HepG2 (cell line): Measurements from ENCODE around the gene MAPK1. TPM values are rescaled to one million over a fixed set of nuclear protein-coding genes. Genes with fewer than 3 reads are reported as not detected.

Source experiments
- ATAC-seq: fragments of 200-7000 bp; cut with Tn5 transposase; 3 replicates; pipeline ENCODE4 v1.9.1; 2020; ENCODE audit warnings: mild to moderate bottlenecking, moderate library complexity
- BruUV-seq: library from RNA; stranded (reverse); fragments of 400-500 nt; replicated peaks from 2 replicates; lab custom pipeline; 2021; lab: Mats Ljungman, UMichigan
- CTCF ChIA-PET: fragments of 300-600 bp; formaldehyde crosslinking; extraction: SDS; loops from one replicate; lab custom pipeline; 2021; ENCODE audit warnings: low total read pairs, inconsistent platforms, low intra/inter-chr PET ratio; lab: Yijun Ruan, JAX
- POLR2A ChIA-PET: fragments of 350-600 bp; sonication (Branson Sonifier 250); formaldehyde crosslinking; loops from one replicate; lab custom pipeline; 2020; ENCODE audit warnings: antibody characterized with exemption, inconsistent platforms; lab: Yijun Ruan, JAX
- DNase-seq: peaks from one replicate; pipeline ENCODE4 v3.0.0-alpha.2; 2015; ENCODE audit warnings: low spot score
- FAIRE-seq: peaks from 3 replicates; lab custom pipeline; 2011; peaks lifted over from hg19 to GRCh38; lab: Jason Lieb, UNC
- H2AFZ ChIP-seq: one replicate; pipeline ENCODE4 v1.6.1; 2011; ENCODE audit warnings: low read length, inconsistent platforms
- H3K27ac ChIP-seq: fragments of 300-600 bp; 3 replicates; pipeline ENCODE4 v1.8.0; 2011; ENCODE audit warnings: mixed run types, mild to moderate bottlenecking, mixed read lengths, low read length, inconsistent platforms; ENCODE audit not compliant: insufficient read depth; ENCODE audit errors: extremely low read length
- H3K27me3 ChIP-seq, 2 experiments: fragments of 200-600 bp in 1 of 2; 2 replicates in 1 of 2; 3 replicates in 1 of 2; pipeline versions ENCODE4 v1.6.0 to v1.8.0; 2011; ENCODE audit warnings: low read length in 2 of 2, mild to moderate bottlenecking in 2 of 2, moderate library complexity in 2 of 2, inconsistent platforms in 1 of 2; ENCODE audit not compliant: insufficient read depth in 2 of 2, control insufficient read depth in 1 of 2
- H3K36me3 ChIP-seq, 2 experiments: fragments of 200-600 bp in 1 of 2; replicated peaks in 1 of 2; 2 replicates in 1 of 2; 3 replicates in 1 of 2; pipeline versions ENCODE4 v1.5.1 to v1.8.0; 2011; ENCODE audit warnings: low read length in 2 of 2, inconsistent platforms in 1 of 2; ENCODE audit not compliant: insufficient read depth in 2 of 2, control insufficient read depth in 1 of 2
- H3K4me1 ChIP-seq: 2 replicates; pipeline ENCODE4 v1.5.1; 2012; ENCODE audit warnings: low read length, inconsistent platforms; ENCODE audit not compliant: insufficient read depth
- H3K4me2 ChIP-seq: 2 replicates; pipeline ENCODE4 v1.6.0; 2011; ENCODE audit warnings: low read depth, low read length, inconsistent platforms
- H3K4me3 ChIP-seq, 3 experiments: fragments of 200-600 bp in 1 of 3; sonication (generic), shearing (Covaris generic) in 1 of 3; replicated peaks in 1 of 3; 2 replicates each; pipeline ENCODE4 v1.5.1; 2011 to 2016; ENCODE audit warnings: low read length in 3 of 3, inconsistent platforms in 2 of 3, low read depth in 2 of 3, mild to moderate bottlenecking in 2 of 3, control low read depth in 1 of 3, mixed read lengths in 1 of 3; ENCODE audit not compliant: insufficient read depth in 1 of 3
- H3K79me2 ChIP-seq: one replicate; pipeline ENCODE4 v1.6.1; 2011; ENCODE audit warnings: low read length, inconsistent platforms; ENCODE audit not compliant: insufficient read depth
- H3K9ac ChIP-seq: 2 replicates; pipeline ENCODE4 v1.6.0; 2011; ENCODE audit warnings: mild to moderate bottlenecking, low read depth, low read length, inconsistent platforms; ENCODE audit not compliant: insufficient read depth
- H3K9me3 ChIP-seq: 2 replicates; pipeline ENCODE4 v1.5.1; 2012; ENCODE audit warnings: mild to moderate bottlenecking, low read length
- H4K20me1 ChIP-seq: 2 replicates; pipeline ENCODE4 v1.6.0; 2011; ENCODE audit warnings: inconsistent platforms, mild to moderate bottlenecking, low read length, moderate library complexity; ENCODE audit not compliant: insufficient read depth
- ARNTL ChIP-seq: sonication (generic); formaldehyde crosslinking; IDR thresholded peaks from 2 replicates; pipeline ENCODE4 v1.4.0; 2020; ENCODE audit warnings: mild to moderate bottlenecking, missing genetic modification reagents
- CENPT ChIP-seq: sonication (generic); formaldehyde crosslinking; IDR thresholded peaks from 2 replicates; pipeline ENCODE4 v1.8.0; 2022; ENCODE audit warnings: low read depth, mild to moderate bottlenecking, moderate library complexity, missing genetic modification reagents
- GPN1 ChIP-seq: sonication (generic); formaldehyde crosslinking; IDR thresholded peaks from 2 replicates; pipeline ENCODE4 v1.5.1; 2020; ENCODE audit warnings: missing genetic modification reagents, borderline replicate concordance
- HDAC1 ChIP-seq: sonication (generic); formaldehyde crosslinking; IDR thresholded peaks from 2 replicates; pipeline ENCODE4 v1.5.1; 2020; ENCODE audit warnings: mild to moderate bottlenecking, missing genetic modification reagents
- NCOA2 ChIP-seq: sonication (generic); formaldehyde crosslinking; IDR thresholded peaks from 2 replicates; pipeline ENCODE4 v1.8.0; 2022; ENCODE audit warnings: inconsistent platforms
- PAX8 ChIP-seq: sonication (generic); formaldehyde crosslinking; IDR thresholded peaks from 2 replicates; pipeline ENCODE4 v1.8.0; 2022; ENCODE audit warnings: mild to moderate bottlenecking, missing genetic modification reagents, borderline replicate concordance
- PCBP2 ChIP-seq: fragments of 200-400 bp; formaldehyde crosslinking; optimal IDR thresholded peaks from 2 replicates; pipeline ENCODE3; 2018; ENCODE audit warnings: low read length, low read depth; ENCODE audit not compliant: poor library complexity, severe bottlenecking
- TBP ChIP-seq: sonication (generic); formaldehyde crosslinking; IDR thresholded peaks from 2 replicates; pipeline ENCODE4 v1.5.0; 2020; ENCODE audit warnings: missing genetic modification reagents
- TRIM22 ChIP-seq: fragments of 450-650 bp; IDR thresholded peaks from 2 replicates; pipeline ENCODE4 v1.6.1; 2017
- ZNF503 ChIP-seq: sonication (generic); formaldehyde crosslinking; IDR thresholded peaks from 2 replicates; pipeline ENCODE4 v1.4.0; 2020; ENCODE audit warnings: missing genetic modification reagents
- ZNF674 ChIP-seq: sonication (generic); formaldehyde crosslinking; IDR thresholded peaks from 2 replicates; pipeline ENCODE4 v1.5.0; 2020; ENCODE audit warnings: low read depth, mild to moderate bottlenecking, missing genetic modification reagents
- WGBS: methylation state at CpG from one replicate; pipeline ENCODE4 v1.1.6; 2017; ENCODE audit warnings: low lambda C conversion rate; 5-methylcytosine and 5-hydroxymethylcytosine counted together
- in situ Hi-C: cut with HindIII; loops from 2 replicates; pipeline ENCODE4 v1.10.0; 2017; ENCODE audit warnings: low pct_unique_long_range_greater_than_20kb; ENCODE audit not compliant: extremely low pct_ligation_motif_present
- intact Hi-C: fragments of 100-400 bp; cut with micrococcal nuclease; formaldehyde crosslinking; loops from one replicate; pipeline ENCODE4 v1.10.0; 2022; ENCODE audit not compliant: unreplicated experiment
- polyA plus RNA-seq, 8 experiments: library from polyadenylated mRNA; depleted of rRNA in 3 of 8; stranded (reverse) in 7 of 8; unstranded in 1 of 8; fragments of >200 nt; fragmentation: Illumina TruSeq in 4 of 8; extraction: Trizol in 4 of 8; gene quantifications; 2 replicates each; pipeline versions ENCODE4 v1.2.1 to v1.2.3, GENCODE V29; 2011 to 2016; ENCODE audit warnings: low read depth in 4 of 8, missing spikeins in 1 of 8, mixed read lengths in 1 of 8; ENCODE audit not compliant: insufficient read depth in 1 of 8
- total RNA-seq, 5 experiments: library from RNA; depleted of rRNA; stranded (reverse); fragments of >200 nt; fragmentation: Illumina TruSeq; extraction: Trizol; gene quantifications; 2 replicates each; pipeline ENCODE4 v1.2.3, GENCODE V29; 2016; ENCODE audit warnings: low read depth in 1 of 5

Gene MAPK1
- total and polyA plus RNA-seq, 2 of the 13 experiments (the other 11 are each of a cell fraction or from before 2014, with no cell fraction given), result 107 to 114 TPM

DNA sequence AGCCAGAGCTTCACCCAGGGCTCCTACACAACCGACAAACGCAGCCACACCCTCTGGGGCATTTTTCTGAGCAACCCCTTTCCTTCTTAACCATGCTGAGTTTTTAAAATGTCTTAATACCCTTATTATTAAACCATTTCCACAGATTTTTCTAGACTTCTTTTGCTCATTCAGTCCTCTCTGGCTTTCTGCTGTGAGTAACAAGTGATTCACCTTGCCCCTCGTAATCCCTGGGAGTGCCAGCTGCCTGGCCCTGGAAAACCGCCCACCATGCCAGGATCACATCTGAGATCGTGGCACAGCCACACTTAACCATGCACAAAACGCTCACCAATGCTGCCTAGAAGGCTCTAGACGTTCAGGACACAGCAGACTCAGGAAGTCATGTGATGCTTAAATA lies 157.3 kb downstream of the MAPK1 start:
- H3K9ac ChIP-seq, result no peak overlapping the region
- no peaks in the 10 kb centered on the region for H3K9me3 ChIP-seq
- no peak overlapping the region for H3K4me3 ChIP-seq
- H3K79me2 ChIP-seq, result no peaks in the 10 kb centered on the region
- no peaks in the 10 kb centered on the region for H4K20me1 ChIP-seq
- no peak overlapping the region for H3K4me2 ChIP-seq
- no peaks in the 10 kb centered on the region for H3K36me3 ChIP-seq
- WGBS, result 31% methylated on average over 7 of the region's 7 CpGs
- no peak for DNase-seq
- intact Hi-C loops (no loop called here), in situ Hi-C loops (loop anchor here (5.0 to 10.0 kb wide), 2 partner anchors 45 to 237 kb away; partner anchors contain the start of gene PPIL2)
- no peak for ATAC-seq
- CTCF ChIA-PET, result no interaction called here
- no peak overlapping the region for H2AFZ ChIP-seq
- H3K4me1 ChIP-seq, result peaks cover 37% of the 10 kb centered on the region
- no peak for TF ChIP-seq TRIM22
- TF ChIP-seq CENPT (CRISPR knock-in tag), result no peak
- no peak for TF ChIP-seq NCOA2
- no peak for TF ChIP-seq TBP (CRISPR knock-in tag)
- no peak for TF ChIP-seq HDAC1 (CRISPR knock-in tag)
- no peak for TF ChIP-seq PAX8 (CRISPR knock-in tag)
- TF ChIP-seq GPN1 (CRISPR knock-in tag), result no peak
- no peak for TF ChIP-seq ZNF503 (CRISPR knock-in tag)
- TF ChIP-seq ARNTL (CRISPR knock-in tag), result no peak
- no peak for TF ChIP-seq PCBP2
- TF ChIP-seq ZNF674 (CRISPR knock-in tag), result no peak
- TF ChIP-seq, all 625 proteins: peak for 0
- POLR2A ChIA-PET, result no interaction called here
- FAIRE-seq, result no peak
- peaks cover 2 to 16% of the 10 kb centered on the region in 2 experiments; a peak in 2 of 5 replicates for H3K27me3 ChIP-seq
- no peak overlapping the region for H3K27ac ChIP-seq
- BruUV-seq, result no TSS peak
